ENCODE data around the gene LRRC28. TPM values are rescaled to one million over a fixed set of nuclear protein-coding genes. Genes with fewer than 3 reads are reported as not detected.

The LRRC28 gene
- total and polyA plus RNA-seq, 2 of the 4 experiments (the other 2 are of a cell fraction), result 12.7 to 21.1 TPM

DNA sequence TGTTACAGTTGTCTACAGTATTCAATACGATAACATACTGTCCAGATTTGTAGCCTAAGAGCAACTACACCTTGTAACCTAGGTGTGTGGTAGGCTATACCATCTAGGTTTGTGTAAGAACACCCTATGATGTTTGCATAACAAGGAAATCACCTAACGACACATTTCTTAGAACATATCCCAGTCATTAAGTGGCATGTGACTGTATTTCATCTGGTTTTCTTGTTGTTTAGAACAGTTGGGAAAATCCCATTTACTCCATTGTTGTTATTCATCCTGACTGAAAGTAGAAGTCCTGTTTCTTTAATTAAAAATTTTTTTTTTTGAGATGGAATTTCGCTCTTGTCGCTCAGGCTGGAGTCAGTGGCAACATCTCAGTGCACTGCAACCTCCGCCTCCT, 31.3 kb downstream of the LRRC28 start:
- no peak overlapping the region for H2AK9ac ChIP-seq (replicated peaks; ENCODE audit: low read depth, low read length, poor library complexity)
- in situ Hi-C loops (cut with MboI; ENCODE audit: low sequenced_read_pairs), result loop anchor here (5.0 kb wide), 1 partner anchor 425 kb away; no protein-coding TSS in a partner anchor
- DNase-seq (no peak), ATAC-seq (ENCODE audit: low read depth) (no peak)
- H3K4me2 ChIP-seq (ENCODE audit: low read depth, low read length), result no peak overlapping the region
- no peaks in the 10 kb centered on the region; the same call in 1 of the 2 replicates for H3K4me1 ChIP-seq (ENCODE audit: control insufficient read depth, insufficient read depth, low read length)
- H2AFZ ChIP-seq (replicated peaks; ENCODE audit: low read length, poor library complexity), result no peak overlapping the region
- H4K91ac ChIP-seq (ENCODE audit: insufficient read depth, low read depth, low read length), result no peak overlapping the region
- dilution Hi-C loops (cut with HindIII; ENCODE audit: low sequenced_read_pairs, unreplicated experiment), result no loop called here
- WGBS, 2 experiments (ENCODE audit: extremely low coverage in 2 of 2, insufficient read length in 1 of 2), result no CpG with 5 or more reads among the region's 5 CpGs
- no peak overlapping the region for H2BK5ac ChIP-seq (ENCODE audit: low read depth, low read length, poor library complexity, severe bottlenecking)
- TF ChIP-seq NFE2L2 (IDR thresholded peaks at IDR 0.05; ENCODE audit: low read depth, low read length) (no peak), RFX5 (IDR thresholded peaks at IDR 0.05; ENCODE audit: low read depth, low read length) (no peak), FOS (IDR thresholded peaks at IDR 0.05; ENCODE audit: low read depth, low read length) (no peak)
- TF ChIP-seq, protein P1, sequence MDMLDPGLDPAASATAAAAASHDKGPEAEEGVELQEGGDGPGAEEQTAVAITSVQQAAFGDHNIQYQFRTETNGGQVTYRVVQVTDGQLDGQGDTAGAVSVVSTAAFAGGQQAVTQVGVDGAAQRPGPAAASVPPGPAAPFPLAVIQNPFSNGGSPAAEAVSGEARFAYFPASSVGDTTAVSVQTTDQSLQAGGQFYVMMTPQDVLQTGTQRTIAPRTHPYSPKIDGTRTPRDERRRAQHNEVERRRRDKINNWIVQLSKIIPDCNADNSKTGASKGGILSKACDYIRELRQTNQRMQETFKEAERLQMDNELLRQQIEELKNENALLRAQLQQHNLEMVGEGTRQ (IDR thresholded peaks at IDR 0.05; ENCODE audit: low read depth, low read length), result no peak
- CTCF ChIA-PET, result interaction anchor here (1.9 kb wide), 1 partner anchor 421 kb away, joined by 8 read pairs; no protein-coding TSS in a partner anchor
- no peak overlapping the region for H2BK120ac ChIP-seq (ENCODE audit: low read depth, low read length)
- no peak overlapping the region for H2BK20ac ChIP-seq (ENCODE audit: low read depth, low read length)
- H3K4me3 ChIP-seq (ENCODE audit: insufficient read depth, low read depth, low read length), result no peak overlapping the region
- H3K9me1 ChIP-seq (ENCODE audit: insufficient read depth, low read length), result no peaks in the 10 kb centered on the region
- H3K56ac ChIP-seq (ENCODE audit: extremely low read depth, insufficient read depth, low read length), result no peak overlapping the region
- H3K36me3 ChIP-seq (ENCODE audit: control insufficient read depth, insufficient read depth, low read length), result no peaks in the 10 kb centered on the region
- H3K14ac ChIP-seq (replicated peaks; ENCODE audit: low read depth, low read length), result no peak overlapping the region
- no peak overlapping the region for H4K5ac ChIP-seq (ENCODE audit: low read depth, low read length)
- H2AK5ac ChIP-seq (ENCODE audit: low read depth, low read length), result no peak overlapping the region
- no peak overlapping the region for H3K18ac ChIP-seq (ENCODE audit: low read depth, low read length)
- H3K9ac ChIP-seq (ENCODE audit: low read depth, low read length), result no peak overlapping the region
- no peak overlapping the region for H2BK15ac ChIP-seq (ENCODE audit: low read depth, low read length)
- no peak overlapping the region for H3K23ac ChIP-seq (ENCODE audit: low read depth, low read length)
- no peak overlapping the region for H4K8ac ChIP-seq (ENCODE audit: low read depth in 2 of 2, low read length in 2 of 2)
- peaks cover 0 to 3% of the 10 kb centered on the region in 2 experiments; a peak in 3 of 4 replicates for H3K79me1 ChIP-seq (ENCODE audit: low read depth in 1 of 2, low read length in 2 of 2)
- BruUV-seq (replicated peaks), result no TSS peak
- H3K27ac ChIP-seq (ENCODE audit: insufficient read depth, low read length), result no peak overlapping the region
- POLR2A ChIA-PET (ENCODE audit: unreplicated experiment), result no interaction called here
- H3K9me3 ChIP-seq (ENCODE audit: control insufficient read depth, insufficient read depth, low read length), result no peaks in the 10 kb centered on the region
- no peaks in the 10 kb centered on the region for H3K27me3 ChIP-seq (ENCODE audit: control insufficient read depth, insufficient read depth, low read length)
- no peak overlapping the region for H3K4ac ChIP-seq (ENCODE audit: low read depth, low read length)
- no peaks in the 10 kb centered on the region for H4K20me1 ChIP-seq (ENCODE audit: insufficient read depth, low read length)
- intact Hi-C loops (cut with micrococcal nuclease), result no loop called here
